ENCODE data around the gene SYF2.
"Not testable (repeated sequence)": the region's sequence is repeated elsewhere in the genome, so short reads cannot be mapped to it uniquely, and the experiment has no call there.

The SYF2 gene

GRCh38 chr1:25197235-25197975 is 34.9 kb downstream of the SYF2 start:
- Histone ChIP-seq H3K27me3 (ENCODE audit: control insufficient read depth in 1 of 2, insufficient read depth in 2 of 2, low read length in 2 of 2) (no peaks in the 10 kb centered on the region), H3K9me3 (ENCODE audit: control insufficient read depth in 1 of 2, low read length in 2 of 2) (no peaks in the 10 kb centered on the region), H3K4me3 (ENCODE audit: low read depth in 1 of 2, low read length in 2 of 2) (no peak overlapping the region), H3K27ac (ENCODE audit: low read depth, low read length) (no peak overlapping the region), H3K4me1 (ENCODE audit: control insufficient read depth in 1 of 2, insufficient read depth in 2 of 2, low read length in 2 of 2) (peaks cover 43 to 51% of the 10 kb centered on the region in 2 donors), H3K9ac (ENCODE audit: low read depth in 1 of 2, low read length in 2 of 2) (no peak overlapping the region), H3K36me3 (ENCODE audit: control insufficient read depth in 1 of 2, insufficient read depth in 2 of 2, low read length in 2 of 2) (no peaks in the 10 kb centered on the region)

GRCh38 chr1:25196830-25197229 is 35.5 kb downstream of the SYF2 start:
- H3K4me1 ChIP-seq (ENCODE audit: control insufficient read depth in 1 of 2, insufficient read depth in 2 of 2, low read length in 2 of 2): peaks cover 43 to 51% of the 10 kb centered on the region in 2 donors
- no peak overlapping the region for H3K4me3 ChIP-seq (ENCODE audit: low read depth in 1 of 2, low read length in 2 of 2)
- no peaks in the 10 kb centered on the region for H3K36me3 ChIP-seq (ENCODE audit: control insufficient read depth in 1 of 2, insufficient read depth in 2 of 2, low read length in 2 of 2)
- H3K27me3 ChIP-seq (ENCODE audit: control insufficient read depth in 1 of 2, insufficient read depth in 2 of 2, low read length in 2 of 2): no peaks in the 10 kb centered on the region
- H3K9me3 ChIP-seq (ENCODE audit: control insufficient read depth in 1 of 2, low read length in 2 of 2): no peaks in the 10 kb centered on the region
- H3K9ac ChIP-seq (ENCODE audit: low read depth in 1 of 2, low read length in 2 of 2): no peak overlapping the region
- no peak overlapping the region for H3K27ac ChIP-seq (ENCODE audit: low read depth, low read length)

GRCh38 chr1:25195835-25196234 is 36.5 kb downstream of the SYF2 start:
- Histone ChIP-seq H3K36me3 (ENCODE audit: control insufficient read depth in 1 of 2, insufficient read depth in 2 of 2, low read length in 2 of 2) (no peaks in the 10 kb centered on the region), H3K4me1 (ENCODE audit: control insufficient read depth in 1 of 2, insufficient read depth in 2 of 2, low read length in 2 of 2) (peaks cover 43 to 51% of the 10 kb centered on the region in 2 donors), H3K9ac (ENCODE audit: low read depth in 1 of 2, low read length in 2 of 2) (no peak overlapping the region), H3K27me3 (ENCODE audit: control insufficient read depth in 1 of 2, insufficient read depth in 2 of 2, low read length in 2 of 2) (no peaks in the 10 kb centered on the region), H3K27ac (ENCODE audit: low read depth, low read length) (no peak overlapping the region), H3K4me3 (ENCODE audit: low read depth in 1 of 2, low read length in 2 of 2) (no peak overlapping the region), H3K9me3 (ENCODE audit: control insufficient read depth in 1 of 2, low read length in 2 of 2) (no peaks in the 10 kb centered on the region)

GRCh38 chr1:25194572-25195020 is 37.7 kb downstream of the SYF2 start:
- H3K4me1 ChIP-seq (ENCODE audit: control insufficient read depth in 1 of 2, insufficient read depth in 2 of 2, low read length in 2 of 2): peaks cover 43 to 51% of the 10 kb centered on the region in 2 donors
- H3K27ac ChIP-seq (ENCODE audit: low read depth, low read length): no peak overlapping the region
- H3K27me3 ChIP-seq (ENCODE audit: control insufficient read depth in 1 of 2, insufficient read depth in 2 of 2, low read length in 2 of 2): no peaks in the 10 kb centered on the region
- no peak overlapping the region for H3K9ac ChIP-seq (ENCODE audit: low read depth in 1 of 2, low read length in 2 of 2)
- no peak overlapping the region for H3K4me3 ChIP-seq (ENCODE audit: low read depth in 1 of 2, low read length in 2 of 2)
- H3K9me3 ChIP-seq (ENCODE audit: control insufficient read depth in 1 of 2, low read length in 2 of 2): no peaks in the 10 kb centered on the region
- no peaks in the 10 kb centered on the region for H3K36me3 ChIP-seq (ENCODE audit: control insufficient read depth in 1 of 2, insufficient read depth in 2 of 2, low read length in 2 of 2)

- Histone ChIP-seq H3K9me3 (ENCODE audit: control insufficient read depth in 1 of 2, low read length in 2 of 2) (no peaks in the 10 kb centered on the region), H3K27me3 (ENCODE audit: control insufficient read depth in 1 of 2, insufficient read depth in 2 of 2, low read length in 2 of 2) (no peaks in the 10 kb centered on the region), H3K4me3 (ENCODE audit: low read depth in 1 of 2, low read length in 2 of 2) (no peak overlapping the region), H3K9ac (ENCODE audit: low read depth in 1 of 2, low read length in 2 of 2) (no peak overlapping the region), H3K4me1 (ENCODE audit: control insufficient read depth in 1 of 2, insufficient read depth in 2 of 2, low read length in 2 of 2) (peaks cover 43 to 51% of the 10 kb centered on the region in 2 donors), H3K36me3 (ENCODE audit: control insufficient read depth in 1 of 2, insufficient read depth in 2 of 2, low read length in 2 of 2) (no peaks in the 10 kb centered on the region), H3K27ac (ENCODE audit: low read depth, low read length) (no peak overlapping the region)
Measured at GRCh38 chr1:25194054-25194453, 38.2 kb downstream of the SYF2 start.

GRCh38 chr1:25193229-25193628 is 39.1 kb downstream of the SYF2 start:
- H3K9me3 ChIP-seq (ENCODE audit: control insufficient read depth in 1 of 2, low read length in 2 of 2): no peaks in the 10 kb centered on the region
- no peaks in the 10 kb centered on the region for H3K27me3 ChIP-seq (ENCODE audit: control insufficient read depth in 1 of 2, insufficient read depth in 2 of 2, low read length in 2 of 2)
- H3K27ac ChIP-seq (ENCODE audit: low read depth, low read length): no peak overlapping the region
- peak overlapping the region in 1 of 2 donors; percentile 29 for H3K9ac ChIP-seq (ENCODE audit: low read depth in 1 of 2, low read length in 2 of 2)
- no peaks in the 10 kb centered on the region for H3K36me3 ChIP-seq (ENCODE audit: control insufficient read depth in 1 of 2, insufficient read depth in 2 of 2, low read length in 2 of 2)
- H3K4me1 ChIP-seq (ENCODE audit: control insufficient read depth in 1 of 2, insufficient read depth in 2 of 2, low read length in 2 of 2): peaks cover 40 to 42% of the 10 kb centered on the region in 2 donors
- H3K4me3 ChIP-seq (ENCODE audit: low read depth in 1 of 2, low read length in 2 of 2): peak overlapping the region in 1 of 2 donors; percentile 50

- Histone ChIP-seq H3K9me3 (ENCODE audit: control insufficient read depth in 1 of 2, low read length in 2 of 2) (no peaks in the 10 kb centered on the region), H3K4me1 (ENCODE audit: control insufficient read depth in 1 of 2, insufficient read depth in 2 of 2, low read length in 2 of 2) (peaks cover 32 to 33% of the 10 kb centered on the region in 2 donors), H3K27me3 (ENCODE audit: control insufficient read depth in 1 of 2, insufficient read depth in 2 of 2, low read length in 2 of 2) (no peaks in the 10 kb centered on the region), H3K36me3 (ENCODE audit: control insufficient read depth in 1 of 2, insufficient read depth in 2 of 2, low read length in 2 of 2) (no peaks in the 10 kb centered on the region), H3K4me3 (ENCODE audit: low read depth in 1 of 2, low read length in 2 of 2) (no peak overlapping the region), H3K27ac (ENCODE audit: low read depth, low read length) (no peak overlapping the region), H3K9ac (ENCODE audit: low read depth in 1 of 2, low read length in 2 of 2) (no peak overlapping the region)
Measured at GRCh38 chr1:25192154-25192553, 40.1 kb downstream of the SYF2 start.

- no peak overlapping the region for H3K4me3 ChIP-seq (ENCODE audit: low read depth in 1 of 2, low read length in 2 of 2)
- peaks cover 23 to 24% of the 10 kb centered on the region in 2 donors for H3K4me1 ChIP-seq (ENCODE audit: control insufficient read depth in 1 of 2, insufficient read depth in 2 of 2, low read length in 2 of 2)
- no peaks in the 10 kb centered on the region for H3K36me3 ChIP-seq (ENCODE audit: control insufficient read depth in 1 of 2, insufficient read depth in 2 of 2, low read length in 2 of 2)
- no peak overlapping the region for H3K9ac ChIP-seq (ENCODE audit: low read depth in 1 of 2, low read length in 2 of 2)
- no peaks in the 10 kb centered on the region for H3K27me3 ChIP-seq (ENCODE audit: control insufficient read depth in 1 of 2, insufficient read depth in 2 of 2, low read length in 2 of 2)
- H3K27ac ChIP-seq (ENCODE audit: low read depth, low read length): no peak overlapping the region
- H3K9me3 ChIP-seq (ENCODE audit: control insufficient read depth in 1 of 2, low read length in 2 of 2): no peaks in the 10 kb centered on the region
Measured at GRCh38 chr1:25190260-25190659, 42.0 kb downstream of the SYF2 start.

- not testable (repeated sequence) for H3K27ac ChIP-seq (ENCODE audit: low read depth, low read length); H3K9ac ChIP-seq (ENCODE audit: low read depth in 1 of 2, low read length in 2 of 2); H3K4me1 ChIP-seq (ENCODE audit: control insufficient read depth in 1 of 2, insufficient read depth in 2 of 2, low read length in 2 of 2); H3K27me3 ChIP-seq (ENCODE audit: control insufficient read depth in 1 of 2, insufficient read depth in 2 of 2, low read length in 2 of 2); H3K36me3 ChIP-seq (ENCODE audit: control insufficient read depth in 1 of 2, insufficient read depth in 2 of 2, low read length in 2 of 2); H3K4me3 ChIP-seq (ENCODE audit: low read depth in 1 of 2, low read length in 2 of 2); H3K9me3 ChIP-seq (ENCODE audit: control insufficient read depth in 1 of 2, low read length in 2 of 2)
Measured at GRCh38 chr1:25187904-25188303, 44.4 kb downstream of the SYF2 start.

GRCh38 chr1:25187077-25187476 is 45.2 kb downstream of the SYF2 start:
- Histone ChIP-seq H3K27ac (ENCODE audit: low read depth, low read length) (no peak overlapping the region), H3K4me3 (ENCODE audit: low read depth in 1 of 2, low read length in 2 of 2) (no peak overlapping the region), H3K4me1 (ENCODE audit: control insufficient read depth in 1 of 2, insufficient read depth in 2 of 2, low read length in 2 of 2) (no peaks in the 10 kb centered on the region), H3K27me3 (ENCODE audit: control insufficient read depth in 1 of 2, insufficient read depth in 2 of 2, low read length in 2 of 2) (peaks cover 0 to 5% of the 10 kb centered on the region in 2 donors), H3K9me3 (ENCODE audit: control insufficient read depth in 1 of 2, low read length in 2 of 2) (no peaks in the 10 kb centered on the region), H3K36me3 (ENCODE audit: control insufficient read depth in 1 of 2, insufficient read depth in 2 of 2, low read length in 2 of 2) (no peaks in the 10 kb centered on the region), H3K9ac (ENCODE audit: low read depth in 1 of 2, low read length in 2 of 2) (no peak overlapping the region)

Measured in duodenal mucosa (tissue), 2 donors.